Gastroesophageal sphincter (tissue), 4 donors: ENCODE data around the gene CPED1. TPM values are rescaled to one million over a fixed set of nuclear protein-coding genes. Genes with fewer than 3 reads are reported as not detected.
"Not testable (repeated sequence)": the region's sequence is repeated elsewhere in the genome, so short reads cannot be mapped to it uniquely, and the experiment has no call there.

Source experiments
- ATAC-seq: fragments of 150-250 bp; one replicate; pipeline ENCODE4 v1.9.1; 2016; ENCODE audit warnings: mild to moderate bottlenecking, moderate library complexity
- H3K27ac ChIP-seq, 4 donors: fragments of 200-600 bp; sonication (generic) in 3 of 4; 1 replicate in 3 of 4; 2 replicates in 1 of 4; pipeline ENCODE4 v1.5.1; 2016 to 2019
- H3K27me3 ChIP-seq: fragments of 200-600 bp; sonication (generic); one replicate; pipeline ENCODE4 v1.5.1; 2019
- H3K36me3 ChIP-seq, 2 donors: fragments of 200-600 bp; sonication (generic); one replicate each; pipeline ENCODE4 v1.5.1; 2019; ENCODE audit warnings: control low read depth in 1 of 2
- H3K4me1 ChIP-seq, 3 donors: fragments of 200-600 bp; sonication (generic); 1 replicate in 2 of 3; 2 replicates in 1 of 3; pipeline ENCODE4 v1.5.1; 2016 to 2019; ENCODE audit warnings: control low read depth in 2 of 3
- H3K4me3 ChIP-seq, 2 donors: fragments of 200-600 bp; sonication (generic); one replicate each; pipeline ENCODE4 v1.5.1; 2019; ENCODE audit warnings: mild to moderate bottlenecking in 1 of 2, moderate library complexity in 1 of 2
- H3K9me3 ChIP-seq, 3 donors: fragments of 200-600 bp; sonication (generic); one replicate each; pipeline ENCODE4 v1.5.1; 2017 to 2019; ENCODE audit warnings: control low read depth in 2 of 3
- CTCF ChIP-seq, 4 experiments: fragments of 200-600 bp in 2 of 4; fragments of 450-650 bp in 2 of 4; sonication (generic) in 1 of 4; IDR thresholded peaks; one replicate each; pipeline ENCODE4 v1.5.1; 2017 to 2019; ENCODE audit warnings: antibody characterized with exemption in 4 of 4, mild to moderate bottlenecking in 2 of 4, moderate library complexity in 2 of 4
- EP300 ChIP-seq: sonication (generic); formaldehyde crosslinking; IDR thresholded peaks from one replicate; pipeline ENCODE4 v1.6.1; 2017; ENCODE audit warnings: antibody characterized with exemption, mild to moderate bottlenecking
- POLR2A ChIP-seq, 2 donors: fragments of 450-650 bp; IDR thresholded peaks; one replicate each; pipeline ENCODE4 v1.6.1; 2017; ENCODE audit warnings: antibody characterized with exemption in 2 of 2, mild to moderate bottlenecking in 2 of 2, moderate library complexity in 1 of 2
- POLR2AphosphoS5 ChIP-seq: sonication (generic); formaldehyde crosslinking; IDR thresholded peaks from one replicate; pipeline ENCODE4 v1.6.1; 2017; ENCODE audit warnings: antibody characterized with exemption
- WGBS, 2 donors: methylation state at CpG; one replicate each; pipeline ENCODE4 v1.1.5; 2018; ENCODE audit warnings: low coverage in 1 of 2; 5-methylcytosine and 5-hydroxymethylcytosine counted together
- total RNA-seq, 4 donors: library from RNA; depleted of rRNA; stranded (reverse); fragments of >200 nt; gene quantifications; one replicate each; pipeline ENCODE4 v1.1.0, GENCODE V29; 2016

Gene CPED1
- total RNA-seq, 4 donors from 2014 or later = 35.1 to 97.7 (median 60.5) TPM

- Histone ChIP-seq H3K36me3 (peaks cover 0 to 8% of the 10 kb centered on the region in 2 donors), H3K4me3 (no peak overlapping the region), H3K4me1 (no peaks in the 10 kb centered on the region), H3K27me3 (no peaks in the 10 kb centered on the region), H3K27ac (no peak overlapping the region), H3K9me3 (no peaks in the 10 kb centered on the region)
- ATAC-seq = no peak
- 82 to 86% methylated on average over 1 of the region's 1 CpG for WGBS, 2 donors
- TF ChIP-seq POLR2A (IDR thresholded peaks at IDR 0.05) (no peak), CTCF (IDR thresholded peaks at IDR 0.05) (no peak), POLR2AphosphoS5 (no peak), EP300 (no peak)
Measured at GRCh38 chr7:120981117-120981516, 7.4 kb upstream of the CPED1 start.

- Histone ChIP-seq H3K27me3 (no peaks in the 10 kb centered on the region), H3K27ac (no peak overlapping the region), H3K4me3 (no peak overlapping the region), H3K9me3 (no peaks in the 10 kb centered on the region), H3K4me1 (no peaks in the 10 kb centered on the region), H3K36me3 (no peaks in the 10 kb centered on the region)
- TF ChIP-seq POLR2A (IDR thresholded peaks at IDR 0.05) = no peak
- TF ChIP-seq POLR2AphosphoS5 = no peak
- no peak for TF ChIP-seq CTCF (IDR thresholded peaks at IDR 0.05)
- TF ChIP-seq EP300 = no peak
- no peak for ATAC-seq
- WGBS, 2 donors = 64 to 85% methylated on average over 3 to 4 of the region's 4 CpGs
Measured at GRCh38 chr7:120981888-120982615, 6.5 kb upstream of the CPED1 start.

- not testable (repeated sequence) for ATAC-seq, H3K4me3 ChIP-seq, H3K9me3 ChIP-seq, H3K27me3 ChIP-seq, H3K36me3 ChIP-seq, H3K27ac ChIP-seq
- 89 to 96% methylated on average over 3 to 5 of the region's 8 CpGs for WGBS, 2 donors
- peaks cover 0 to 10% (median 0%) of the 10 kb centered on the region in 3 donors for H3K4me1 ChIP-seq
Measured at GRCh38 chr7:120983592-120983991, 4.9 kb upstream of the CPED1 start.

- no peaks in the 10 kb centered on the region for H3K36me3 ChIP-seq
- no peaks in the 10 kb centered on the region for H3K27me3 ChIP-seq
- peaks cover 0 to 12% (median 0%) of the 10 kb centered on the region in 3 donors for H3K4me1 ChIP-seq
- H3K9me3 ChIP-seq = no peaks in the 10 kb centered on the region
- TF ChIP-seq EP300 (no peak), CTCF (IDR thresholded peaks at IDR 0.05) (no peak), POLR2AphosphoS5 (no peak), POLR2A (IDR thresholded peaks at IDR 0.05) (no peak)
- ATAC-seq = no peak
- WGBS, 2 donors = 94 to 100% methylated on average over 3 of the region's 3 CpGs
- H3K4me3 ChIP-seq = no peak overlapping the region
- no peak overlapping the region for H3K27ac ChIP-seq
Measured at GRCh38 chr7:120984406-120984805, 4.1 kb upstream of the CPED1 start.

- 31 to 53% methylated on average over 2 of the region's 2 CpGs for WGBS, 2 donors
- no peak overlapping the region for H3K4me3 ChIP-seq
- H3K27ac ChIP-seq = no peak overlapping the region
- H3K27me3 ChIP-seq = no peaks in the 10 kb centered on the region
- H3K4me1 ChIP-seq = peaks cover 0 to 20% (median 0%) of the 10 kb centered on the region in 3 donors
- no peak for TF ChIP-seq POLR2A (IDR thresholded peaks at IDR 0.05)
- TF ChIP-seq CTCF (IDR thresholded peaks at IDR 0.05) = no peak
- H3K9me3 ChIP-seq = no peaks in the 10 kb centered on the region
- no peak for ATAC-seq
- no peaks in the 10 kb centered on the region for H3K36me3 ChIP-seq
Measured at GRCh38 chr7:120985130-120985758, 3.3 kb upstream of the CPED1 start.
